K562 (cell line): Measurements from ENCODE around the gene DUSP23.

ENCODE experiments used
- GTF2F1 ChIP-seq: IDR thresholded peaks from 2 replicates; pipeline ENCODE4 v1.6.1; 2011; ENCODE audit warnings: low read depth, low read length, improper control_type of control experiment
- SIN3A ChIP-seq, 2 experiments: fragments of 150-350 bp in 1 of 2; IDR thresholded peaks; 2 replicates each; pipeline ENCODE4 v1.6.1; 2011 to 2016; ENCODE audit warnings: borderline replicate concordance in 2 of 2, low read depth in 2 of 2, low read length in 2 of 2, mild to moderate bottlenecking in 2 of 2, moderate library complexity in 2 of 2; ENCODE audit not compliant: control insufficient read depth in 1 of 2
- ZNF239 ChIP-seq: fragments of 250-450 bp; sonication (Bioruptor Pico); IDR thresholded peaks from 2 replicates; pipeline ENCODE4 v1.4.0; 2020; ENCODE audit warnings: mild to moderate bottlenecking
- TF ChIP-seq, protein P1 (sequence below): sonication (generic); formaldehyde crosslinking; IDR thresholded peaks from 2 replicates; pipeline ENCODE4 v1.8.1; 2022; ENCODE audit warnings: missing genetic modification reagents
- TF ChIP-seq, protein P2 (sequence below), 3 experiments: IDR thresholded peaks in 2 of 3; conservative IDR thresholded peaks in 1 of 3; 2 replicates each; pipeline ENCODE4 v1.5.1; 2011 to 2012; ENCODE audit warnings: low read length in 3 of 3, mild to moderate bottlenecking in 3 of 3, control low read depth in 2 of 3, improper control_type of control experiment in 1 of 3, inconsistent platforms in 1 of 3, low read depth in 1 of 3, mixed read lengths in 1 of 3, moderate library complexity in 1 of 3; ENCODE audit not compliant: insufficient read depth in 2 of 3

DNA sequence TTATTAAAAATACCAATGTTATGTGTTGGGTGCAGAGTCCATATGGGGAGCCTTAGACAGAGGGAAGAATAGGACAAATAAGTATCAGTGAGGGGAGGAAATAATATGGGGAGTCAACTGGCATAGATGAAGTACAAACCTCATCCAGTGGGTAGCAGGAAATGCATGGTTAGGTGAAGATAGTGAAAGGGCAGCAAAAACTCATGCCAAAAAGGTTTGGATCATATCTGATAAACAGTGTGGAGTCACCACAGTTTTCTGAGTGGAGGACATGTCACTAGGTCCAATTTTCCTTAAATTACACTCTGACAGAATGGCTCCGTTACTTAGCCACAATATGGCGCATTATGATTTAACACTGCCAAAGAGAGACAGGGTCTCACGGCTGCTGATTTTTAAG, 10.3 kb downstream of the DUSP23 start:
- no peak for TF ChIP-seq ZNF239
- TF ChIP-seq SIN3A (IDR thresholded peaks at IDR 0.05; ENCODE audit: borderline replicate concordance in 2 of 2, control insufficient read depth in 1 of 2, low read depth in 2 of 2, low read length in 2 of 2): no peak
- TF ChIP-seq, protein P1, sequence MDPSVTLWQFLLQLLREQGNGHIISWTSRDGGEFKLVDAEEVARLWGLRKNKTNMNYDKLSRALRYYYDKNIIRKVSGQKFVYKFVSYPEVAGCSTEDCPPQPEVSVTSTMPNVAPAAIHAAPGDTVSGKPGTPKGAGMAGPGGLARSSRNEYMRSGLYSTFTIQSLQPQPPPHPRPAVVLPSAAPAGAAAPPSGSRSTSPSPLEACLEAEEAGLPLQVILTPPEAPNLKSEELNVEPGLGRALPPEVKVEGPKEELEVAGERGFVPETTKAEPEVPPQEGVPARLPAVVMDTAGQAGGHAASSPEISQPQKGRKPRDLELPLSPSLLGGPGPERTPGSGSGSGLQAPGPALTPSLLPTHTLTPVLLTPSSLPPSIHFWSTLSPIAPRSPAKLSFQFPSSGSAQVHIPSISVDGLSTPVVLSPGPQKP: no peak
- TF ChIP-seq, protein P2, sequence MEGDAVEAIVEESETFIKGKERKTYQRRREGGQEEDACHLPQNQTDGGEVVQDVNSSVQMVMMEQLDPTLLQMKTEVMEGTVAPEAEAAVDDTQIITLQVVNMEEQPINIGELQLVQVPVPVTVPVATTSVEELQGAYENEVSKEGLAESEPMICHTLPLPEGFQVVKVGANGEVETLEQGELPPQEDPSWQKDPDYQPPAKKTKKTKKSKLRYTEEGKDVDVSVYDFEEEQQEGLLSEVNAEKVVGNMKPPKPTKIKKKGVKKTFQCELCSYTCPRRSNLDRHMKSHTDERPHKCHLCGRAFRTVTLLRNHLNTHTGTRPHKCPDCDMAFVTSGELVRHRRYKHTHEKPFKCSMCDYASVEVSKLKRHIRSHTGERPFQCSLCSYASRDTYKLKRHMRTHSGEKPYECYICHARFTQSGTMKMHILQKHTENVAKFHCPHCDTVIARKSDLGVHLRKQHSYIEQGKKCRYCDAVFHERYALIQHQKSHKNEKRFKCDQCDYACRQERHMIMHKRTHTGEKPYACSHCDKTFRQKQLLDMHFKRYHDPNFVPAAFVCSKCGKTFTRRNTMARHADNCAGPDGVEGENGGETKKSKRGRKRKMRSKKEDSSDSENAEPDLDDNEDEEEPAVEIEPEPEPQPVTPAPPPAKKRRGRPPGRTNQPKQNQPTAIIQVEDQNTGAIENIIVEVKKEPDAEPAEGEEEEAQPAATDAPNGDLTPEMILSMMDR (IDR thresholded peaks at IDR 0.05 in 2 of 3, conservative IDR thresholded peaks at IDR 0.05 in 1 of 3; ENCODE audit: insufficient read depth in 2 of 3, low read depth in 1 of 3, low read length in 3 of 3): no peak
- TF ChIP-seq GTF2F1: no peak
